ENCODE data around the gene PLEK. TPM values are rescaled to one million over a fixed set of nuclear protein-coding genes. Genes with fewer than 3 reads are reported as not detected.

PLEK gene
- total and polyA plus RNA-seq, 10 donors, result 49.1 to 202 (median 101) TPM

- TF ChIP-seq POLR2A (IDR thresholded peaks at IDR 0.05) (no peak), CTCF (IDR thresholded peaks at IDR 0.05 in 8 of 11, conservative IDR thresholded peaks at IDR 0.05 in 3 of 11) (no peak), POLR2AphosphoS5 (IDR thresholded peaks at IDR 0.05) (no peak)
- H3K36me3 ChIP-seq, result no peaks in the 10 kb centered on the region
- peaks cover 1 to 47% (median 15%) of the 10 kb centered on the region in 6 donors for H3K4me1 ChIP-seq
- peak overlapping the region in 6 of 8 donors; percentile 17 to 54 (median 32) for H3K27ac ChIP-seq
- no peak overlapping the region for H3K4me3 ChIP-seq
- no peaks in the 10 kb centered on the region for H3K27me3 ChIP-seq (replicated peaks in 1 of 7)
- DNase-seq, result no peak
- intact Hi-C loops (cut with DNase I; ENCODE audit: low total_unique reads), result no loop called here
- no peaks in the 10 kb centered on the region for H3K9me3 ChIP-seq
- 46 to 67% (median 64%) methylated on average over 4 of the region's 4 CpGs for WGBS, 5 donors
These were observed 71.2 kb downstream of the PLEK start for GRCh38 chr2:68436270-68436669.

GRCh38 chr2:68438455-68439303, 73.6 kb downstream of the PLEK start:
- intact Hi-C loops (cut with DNase I; ENCODE audit: low total_unique reads), result no loop called here
- TF ChIP-seq CTCF (IDR thresholded peaks at IDR 0.05 in 8 of 11, conservative IDR thresholded peaks at IDR 0.05 in 3 of 11) (no peak), POLR2AphosphoS5 (IDR thresholded peaks at IDR 0.05) (no peak), POLR2A (IDR thresholded peaks at IDR 0.05) (no peak)
- peaks cover 4 to 47% (median 24%) of the 10 kb centered on the region in 6 donors for H3K4me1 ChIP-seq
- H3K4me3 ChIP-seq, result no peak overlapping the region
- H3K9me3 ChIP-seq, result no peaks in the 10 kb centered on the region
- DNase-seq, result no peak
- 46 to 52% (median 46%) methylated on average over 7 of the region's 7 CpGs for WGBS, 5 donors
- no peaks in the 10 kb centered on the region for H3K27me3 ChIP-seq (replicated peaks in 1 of 7)
- no peaks in the 10 kb centered on the region for H3K36me3 ChIP-seq
- peak overlapping the region in 4 of 8 donors; percentile 0 to 40 (median 28) for H3K27ac ChIP-seq

DNA sequence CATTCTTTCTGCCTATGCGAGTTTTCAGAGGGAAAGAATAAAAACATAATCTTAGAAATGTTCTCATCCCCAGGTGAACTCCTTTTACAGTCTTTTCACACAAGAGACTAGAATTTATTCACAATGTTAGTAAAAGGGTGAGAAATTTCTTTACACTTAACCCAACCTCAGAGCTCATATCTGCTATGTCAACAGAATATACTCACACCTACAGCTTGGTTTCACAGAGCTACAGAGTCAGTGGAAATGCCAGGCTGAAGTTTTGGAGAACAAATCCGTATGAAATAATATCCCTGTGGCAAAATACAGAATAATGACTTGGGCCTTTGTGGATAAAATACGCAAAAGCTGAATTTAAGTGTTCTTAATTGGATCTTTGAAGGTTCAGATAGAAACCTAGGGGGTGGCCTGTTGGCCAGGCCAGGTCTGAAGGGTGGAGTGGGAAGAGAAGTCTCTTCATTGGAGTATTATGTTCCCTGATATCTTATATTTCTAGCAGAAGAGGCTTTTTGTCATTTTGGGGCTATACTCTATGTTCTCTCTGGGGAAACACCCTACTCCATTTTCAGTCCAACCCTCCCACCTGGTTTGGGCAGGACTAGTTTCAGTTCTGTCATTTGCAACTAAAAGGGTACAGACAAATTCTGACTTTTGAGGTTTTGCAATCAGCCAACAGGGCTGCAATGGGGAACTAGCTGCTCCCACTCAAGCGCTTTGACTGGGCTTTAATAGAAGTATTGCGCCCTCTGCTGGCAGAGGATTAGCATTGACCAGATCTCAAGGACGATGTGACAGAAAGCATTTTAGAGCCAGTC, 76.3 kb downstream of the PLEK start:
- no peak for TF ChIP-seq POLR2A (IDR thresholded peaks at IDR 0.05)
- TF ChIP-seq POLR2AphosphoS5 (IDR thresholded peaks at IDR 0.05), result peak in 1 of 3 donors; percentile 73
- TF ChIP-seq CTCF (IDR thresholded peaks at IDR 0.05 in 8 of 11, conservative IDR thresholded peaks at IDR 0.05 in 3 of 11), result peak; percentile 85 to 98 (median 93)
- whole genome bisulfite sequencing, 5 donors, result 34 to 39% (median 36%) methylated on average over 6 of the region's 6 CpGs
- Histone ChIP-seq H3K4me3 (no peak overlapping the region), H3K27me3 (replicated peaks in 1 of 7) (no peaks in the 10 kb centered on the region), H3K9me3 (no peaks in the 10 kb centered on the region), H3K36me3 (no peaks in the 10 kb centered on the region), H3K27ac (peak overlapping the region; percentile 5 to 85 (median 51)), H3K4me1 (peaks cover 4 to 38% (median 24%) of the 10 kb centered on the region in 6 donors)
- intact Hi-C loops (cut with DNase I; ENCODE audit: low total_unique reads), result loop anchor here (5.0 to 10.0 kb wide), 3 partner anchors 79 to 319 kb away; no protein-coding TSS in a partner anchor
- DNase-seq, result peak; percentile 87

All from spleen (tissue), 11 donors.